IPS DF 4.7 (cell line): ENCODE data around the gene NKX3-2.

ENCODE experiments used
- DNase-seq: peaks from one replicate; pipeline ENCODE4 v3.0.0-alpha.2; 2013; ENCODE audit warnings: low spot score; ENCODE audit errors: extremely low read depth

Gene NKX3-2

DNA sequence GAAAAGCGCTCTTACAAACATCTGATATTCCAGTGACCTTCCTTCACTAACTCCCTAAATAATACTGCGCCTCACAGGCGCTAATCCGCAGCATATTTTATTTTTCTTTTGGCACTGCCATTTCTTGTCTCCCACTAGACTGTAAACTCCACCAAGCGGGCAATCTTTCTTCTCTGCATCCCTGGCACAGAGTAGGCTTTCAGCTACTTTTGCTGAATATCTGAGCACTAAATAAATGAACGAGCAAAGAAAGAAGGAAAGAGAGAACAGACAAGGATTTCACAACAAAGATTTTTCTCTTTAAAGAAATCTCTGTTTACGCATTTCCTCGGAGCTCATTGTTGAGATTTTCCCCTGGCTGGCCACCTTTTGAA, 12.7 kb downstream of the NKX3-2 start:
- no peak for DNase-seq

DNA sequence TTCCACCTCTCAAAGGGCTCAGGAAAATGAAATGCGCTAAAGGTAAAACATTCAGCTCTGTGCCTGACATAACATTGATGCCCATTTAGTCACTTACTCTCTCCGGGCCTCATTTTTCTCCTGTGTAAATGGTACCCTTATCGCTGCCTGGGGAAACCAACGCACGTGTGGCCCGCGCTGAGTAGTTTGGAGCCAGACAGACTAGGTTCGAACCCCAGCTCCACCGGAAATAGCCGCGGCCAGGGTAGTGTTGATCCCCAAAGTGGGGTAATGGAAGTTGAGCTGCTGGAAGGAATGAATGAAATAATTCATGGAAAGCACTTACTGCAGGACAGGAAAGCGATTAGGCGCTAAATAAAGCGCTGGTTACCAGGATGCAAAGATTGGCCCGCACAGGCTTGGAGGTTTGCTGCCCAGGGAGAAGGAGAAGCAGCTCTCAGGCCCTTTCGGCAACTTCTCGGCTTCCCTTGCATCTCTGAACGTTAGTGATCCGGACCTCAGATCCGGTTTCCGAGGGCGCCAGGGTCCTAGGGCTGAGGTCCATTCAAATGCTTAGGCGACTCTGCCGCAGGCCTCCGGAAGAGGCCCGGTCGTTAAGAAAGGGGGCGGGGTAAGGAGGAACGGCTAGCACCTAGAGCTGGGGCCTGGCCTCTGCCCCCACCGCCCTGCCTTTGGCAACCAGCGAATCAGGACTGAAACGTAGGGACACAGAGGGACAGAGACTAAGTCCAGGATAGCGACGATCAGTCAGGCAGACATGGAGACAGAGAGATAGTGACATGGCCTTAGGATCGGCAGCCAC, 13.3 kb downstream of the NKX3-2 start:
- no peak for DNase-seq

DNA sequence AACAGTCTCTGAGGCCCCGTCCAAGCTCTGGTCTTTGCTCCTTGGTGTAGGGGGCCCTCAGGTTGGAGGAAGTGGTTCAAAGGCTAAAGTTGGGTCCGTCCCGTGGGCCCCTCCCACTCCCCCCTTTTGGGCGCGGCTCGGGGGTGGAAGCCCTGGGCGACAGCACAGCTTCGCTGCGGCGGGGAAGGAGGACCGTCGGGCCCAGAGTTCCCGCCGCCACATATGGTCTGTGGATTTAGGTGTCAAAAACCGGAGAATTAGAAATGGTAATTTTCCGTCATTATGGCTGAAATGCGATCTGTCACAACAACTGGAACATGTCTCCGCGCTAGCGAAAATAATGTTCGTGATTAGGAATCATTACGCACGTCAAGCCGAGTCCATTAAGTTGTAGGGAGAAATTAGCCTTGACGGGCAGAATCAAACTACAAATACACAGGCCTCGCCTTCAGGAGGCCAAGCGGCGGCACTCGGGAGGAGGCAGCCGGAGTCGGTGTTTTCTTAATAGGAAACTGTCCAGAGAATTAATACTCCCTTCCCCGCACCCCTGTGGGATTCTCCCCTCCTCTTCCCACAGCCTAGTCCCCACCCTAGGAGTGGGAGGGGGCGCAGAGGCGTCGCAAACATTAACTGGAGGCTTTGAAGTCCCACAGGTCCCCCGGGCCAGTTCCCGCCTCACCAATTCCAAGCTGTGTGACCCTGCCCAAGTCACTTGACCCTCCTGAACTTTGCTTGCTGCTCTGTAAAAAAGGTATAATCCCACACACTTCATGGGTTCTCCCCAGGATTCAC, 15.0 kb downstream of the NKX3-2 start:
- DNase-seq: no peak

DNA sequence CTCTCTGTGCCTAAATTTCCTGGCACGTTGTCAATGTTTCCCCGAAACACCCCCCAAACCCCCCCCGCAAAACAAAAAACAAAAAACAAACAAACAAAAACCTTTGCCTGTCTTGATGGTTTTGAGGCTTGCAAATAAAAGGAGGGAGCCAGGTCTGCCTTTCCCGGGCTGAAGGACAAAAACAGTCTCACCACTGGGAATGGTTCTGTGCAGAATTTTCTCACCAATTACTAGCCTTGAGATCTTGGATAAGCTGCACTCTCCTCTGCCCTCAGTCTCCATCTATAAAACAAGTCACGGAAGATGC, 15.5 kb downstream of the NKX3-2 start:
- DNase-seq: no peak

DNA sequence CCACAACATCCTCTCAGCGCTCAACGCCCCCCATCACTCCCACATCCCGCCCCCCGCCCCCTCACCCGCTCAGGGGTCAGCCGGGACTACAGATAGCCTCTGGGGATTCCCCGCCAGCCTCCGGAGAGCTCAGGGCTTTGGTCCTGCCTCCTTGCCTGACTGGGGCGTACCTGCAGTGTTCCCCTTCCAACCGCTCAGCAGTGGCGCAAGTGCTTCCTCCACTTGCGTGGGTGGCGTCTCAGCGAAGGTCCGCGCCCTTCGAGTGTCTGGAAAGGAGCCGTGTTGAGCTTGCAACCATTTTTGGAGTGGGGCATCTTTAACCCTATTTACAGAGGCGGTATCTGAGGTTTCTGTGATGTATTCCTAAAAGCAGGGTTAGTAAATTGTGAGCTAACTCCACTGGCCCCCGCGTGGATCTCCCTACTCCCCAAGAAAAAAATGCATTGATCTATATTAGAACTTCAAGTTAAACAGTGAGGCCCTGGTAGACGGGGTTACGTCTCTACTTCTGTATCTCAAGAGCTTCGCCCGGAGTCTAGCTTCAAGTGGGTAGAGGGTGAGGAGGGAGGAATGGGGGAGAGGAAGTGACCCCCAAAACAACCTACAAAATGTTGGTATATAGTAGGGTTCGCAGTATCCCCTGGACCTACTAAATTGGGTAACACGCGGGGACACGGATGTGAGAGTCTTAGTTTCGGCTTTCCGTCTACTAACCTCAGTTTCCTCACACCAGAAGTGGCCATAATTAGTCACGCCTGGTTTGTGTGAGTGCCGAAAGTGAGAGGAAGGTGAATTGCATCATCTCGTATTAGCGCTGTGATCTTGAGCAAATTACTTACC, 16.1 kb downstream of the NKX3-2 start:
- no peak for DNase-seq

DNA sequence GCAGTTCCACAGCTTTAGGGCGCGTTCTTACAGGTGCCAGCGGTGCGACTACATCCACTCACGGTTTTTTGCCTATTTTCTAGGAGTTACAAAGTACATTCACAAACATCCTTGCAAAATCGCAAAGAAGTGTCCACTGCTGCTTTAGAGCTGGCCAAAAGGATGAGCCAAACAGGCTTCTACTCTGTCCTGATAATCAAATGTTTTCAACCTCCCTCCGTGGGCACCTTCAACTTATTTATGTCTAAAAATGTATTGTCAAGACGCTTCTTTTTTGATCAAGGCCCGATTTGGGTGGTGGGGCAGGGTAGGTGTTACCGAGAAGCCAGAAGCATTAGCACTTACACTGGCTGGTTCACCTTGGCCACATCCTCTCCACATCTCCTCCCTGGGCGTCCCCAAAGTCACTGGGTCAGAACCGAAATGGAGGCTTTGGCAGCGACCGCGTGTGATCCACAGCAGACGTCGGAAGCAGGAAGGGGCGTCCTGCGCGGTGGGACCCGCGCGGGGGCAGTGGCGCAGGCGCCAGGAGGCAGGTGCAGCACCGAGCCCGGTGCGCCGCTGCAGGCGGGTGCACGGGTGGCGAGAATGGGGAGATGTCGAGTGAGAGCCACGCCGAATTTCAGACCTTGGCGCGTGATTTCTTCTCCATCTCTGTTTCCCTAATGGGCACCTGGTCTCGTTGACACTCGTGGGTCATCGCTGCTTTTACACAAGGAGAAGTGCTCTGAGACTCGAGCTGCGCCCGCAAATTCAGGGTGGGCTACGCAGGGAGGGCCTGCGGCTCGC, 16.9 kb downstream of the NKX3-2 start:
- DNase-seq: no peak

DNA sequence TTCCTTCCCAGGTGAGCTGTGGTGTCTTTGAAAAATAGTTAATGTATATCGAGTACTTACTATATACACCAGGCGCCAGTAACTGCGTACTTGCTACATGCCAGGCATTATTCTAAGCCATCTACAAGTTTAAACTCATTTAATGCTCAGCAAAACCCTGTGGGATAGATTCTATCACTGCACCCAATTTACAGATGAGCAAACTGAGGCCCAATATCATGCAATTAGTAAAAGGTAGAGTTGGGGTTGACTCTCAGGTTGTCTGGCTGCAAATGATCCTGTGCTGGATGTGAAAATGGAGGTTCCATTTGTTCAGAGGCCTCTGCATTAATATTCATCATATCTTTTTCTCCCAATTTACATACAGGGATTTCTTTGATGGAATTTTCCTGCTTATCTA, 17.6 kb downstream of the NKX3-2 start:
- no peak for DNase-seq

DNA sequence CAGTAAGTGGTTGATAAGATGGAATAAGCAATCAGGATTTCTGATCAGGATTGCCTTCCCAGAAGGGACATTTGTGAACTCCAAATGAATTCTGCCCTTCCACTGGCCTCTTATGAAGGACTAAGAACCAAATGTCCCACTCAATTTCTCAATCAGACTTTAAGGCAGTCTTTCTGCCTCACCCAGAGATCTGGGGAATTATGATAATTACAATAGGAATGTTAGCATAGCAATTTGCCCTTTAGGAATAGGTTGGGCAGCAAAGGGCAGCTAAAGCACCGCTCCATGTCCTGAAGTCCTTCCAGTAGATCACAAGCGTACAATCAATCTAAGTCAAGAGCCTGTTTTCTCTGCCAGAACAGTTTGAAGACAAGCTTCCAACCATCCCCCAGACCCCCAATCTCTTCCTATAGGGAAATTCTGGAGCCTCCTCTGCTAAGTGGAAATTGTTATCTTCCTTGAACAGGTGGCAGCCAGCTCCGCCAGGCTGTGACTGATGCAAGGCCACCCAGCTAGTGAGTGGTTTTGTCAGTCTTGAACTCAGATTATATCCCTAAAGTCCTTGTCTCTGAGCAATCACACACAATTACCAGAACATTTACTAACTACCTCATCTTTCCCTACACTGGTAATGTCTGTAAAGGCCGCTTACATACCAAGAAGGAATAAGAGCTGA, 18.6 kb downstream of the NKX3-2 start:
- no peak for DNase-seq

DNA sequence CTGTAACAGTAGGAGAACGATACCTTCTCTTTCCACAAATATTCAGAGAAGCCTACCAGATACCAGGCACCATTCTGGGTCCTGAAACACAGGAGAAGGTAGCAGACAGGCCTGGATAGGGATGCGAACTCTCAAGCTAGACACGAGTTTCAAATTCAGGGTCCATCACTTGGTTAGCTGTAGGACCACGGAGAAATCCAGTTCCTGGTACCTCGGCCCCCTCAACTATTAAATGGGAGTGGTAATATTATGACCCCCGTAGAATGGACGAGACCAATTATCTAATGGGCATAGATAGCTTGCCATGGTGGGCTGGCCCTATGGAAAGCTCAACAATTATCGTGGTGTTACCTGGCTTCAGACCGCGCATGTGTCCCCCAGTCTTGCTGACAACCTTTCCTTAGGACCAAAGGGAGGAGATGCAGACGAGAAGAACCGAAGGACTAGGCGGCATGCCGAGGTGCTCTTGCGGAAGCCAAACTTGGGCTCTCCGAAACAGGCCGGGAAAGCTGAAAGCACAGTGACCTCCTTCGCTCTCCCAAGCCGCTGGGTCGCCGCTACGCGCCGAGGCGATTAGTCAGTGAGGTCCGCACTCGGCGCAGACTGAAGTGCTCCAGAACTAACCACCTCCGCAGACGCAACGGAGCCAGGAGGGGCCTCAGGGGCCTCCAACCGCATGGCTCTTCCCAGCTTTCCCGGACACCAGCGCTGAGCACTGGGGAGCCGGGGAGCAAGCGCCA, 19.6 kb downstream of the NKX3-2 start:
- no peak for DNase-seq

DNA sequence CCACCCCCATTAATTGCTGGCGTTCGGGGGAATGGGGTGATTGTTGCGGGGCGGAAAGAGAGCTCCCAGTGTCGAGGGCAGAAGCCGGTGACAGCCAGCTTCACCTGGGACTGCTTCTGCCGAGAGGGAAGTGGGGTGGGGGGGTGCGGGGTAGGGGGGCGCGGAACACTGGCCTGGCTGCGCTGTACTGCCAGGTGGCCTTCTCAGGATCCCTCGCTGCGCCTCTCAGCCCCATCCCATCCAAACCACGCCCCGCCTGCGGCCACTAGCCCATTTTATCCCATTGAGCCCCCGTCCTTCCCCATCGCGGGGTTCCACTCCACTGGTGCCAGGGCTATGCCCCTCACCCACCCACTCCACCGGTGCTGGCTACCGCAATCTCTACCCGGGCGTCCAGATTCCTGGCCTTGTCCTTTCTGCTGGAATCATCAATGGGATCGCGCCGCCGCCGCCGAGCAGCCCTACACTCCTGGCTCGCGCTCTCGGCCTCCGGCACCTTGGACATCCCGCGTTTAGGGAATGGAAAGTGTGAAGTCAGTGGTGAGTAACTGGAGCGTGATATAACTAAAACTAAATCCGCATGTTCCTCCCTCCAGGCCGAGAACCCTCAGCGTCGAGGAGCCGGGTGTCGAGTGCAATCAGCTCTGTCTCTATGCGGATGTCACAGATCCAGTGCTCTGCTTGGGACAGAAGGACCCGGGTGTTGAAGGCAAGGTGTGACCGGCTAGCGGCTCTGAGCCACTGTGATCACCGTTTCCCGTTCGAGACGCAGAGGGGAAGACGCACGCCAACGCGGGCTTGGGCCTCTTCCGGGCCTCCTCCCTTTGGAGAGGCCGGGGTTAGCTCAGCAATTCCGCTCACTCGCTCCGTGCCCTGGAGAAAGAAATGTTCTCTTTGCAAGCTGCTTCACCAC, 20.5 kb downstream of the NKX3-2 start:
- no peak for DNase-seq

DNA sequence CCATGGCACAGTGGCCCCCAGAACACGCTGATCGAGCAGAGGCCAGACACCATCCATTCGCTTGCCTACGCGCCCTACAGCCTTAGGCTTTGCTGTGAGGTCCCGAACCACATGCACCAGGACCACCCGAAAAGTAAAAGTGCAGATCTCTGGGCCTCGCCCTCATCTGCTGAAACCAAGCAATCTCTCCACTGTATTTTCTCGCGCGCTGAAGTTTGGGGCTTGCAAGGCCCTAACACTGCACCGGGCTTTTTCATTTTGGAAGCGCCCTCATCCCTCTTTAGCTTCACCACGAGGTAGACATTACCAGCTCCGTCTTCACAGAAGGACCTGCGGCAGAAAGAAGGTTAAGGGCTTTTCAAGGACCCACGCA, 21.2 kb downstream of the NKX3-2 start:
- no peak for DNase-seq

DNA sequence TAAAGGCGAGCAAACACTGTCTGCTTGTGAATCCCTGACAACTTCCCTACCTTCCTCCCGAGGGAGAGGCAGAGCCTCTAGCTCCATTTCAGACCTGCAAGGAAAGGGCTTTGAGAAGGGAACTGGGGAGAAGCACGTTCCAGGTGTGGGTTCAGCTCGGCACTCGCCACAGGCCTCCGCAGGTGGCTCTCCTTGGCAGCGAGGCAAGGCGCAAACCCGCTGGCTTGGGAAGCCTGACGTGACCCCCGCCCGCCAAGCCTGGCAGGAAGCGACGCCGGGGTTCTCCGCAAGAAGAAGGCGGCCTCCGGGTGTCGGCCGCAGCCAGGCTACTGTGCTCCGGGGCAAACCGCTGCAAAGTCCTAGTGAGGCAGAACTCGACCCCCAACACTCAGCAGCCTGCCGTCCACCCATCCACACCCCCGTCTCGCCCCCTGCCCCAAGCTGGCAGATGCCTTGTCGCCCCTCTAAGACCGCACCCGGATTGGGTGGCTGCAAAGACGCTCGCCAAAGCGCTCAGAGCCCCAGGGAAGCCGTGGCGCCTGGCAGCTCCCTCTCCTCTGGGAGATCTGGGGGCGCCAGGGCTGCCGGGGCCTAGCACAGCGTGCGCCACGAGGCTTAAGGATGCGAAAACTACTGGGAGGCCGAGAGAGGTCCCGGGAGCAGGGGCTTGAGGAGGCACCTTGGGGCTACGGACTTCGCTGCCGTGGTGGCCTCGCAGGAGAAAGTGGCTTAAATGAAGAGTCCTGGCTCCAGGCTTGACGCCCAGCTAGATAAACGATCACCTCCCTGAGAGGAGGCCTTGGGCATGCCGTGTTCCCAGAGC, 21.8 kb downstream of the NKX3-2 start:
- DNase-seq: no peak

DNA sequence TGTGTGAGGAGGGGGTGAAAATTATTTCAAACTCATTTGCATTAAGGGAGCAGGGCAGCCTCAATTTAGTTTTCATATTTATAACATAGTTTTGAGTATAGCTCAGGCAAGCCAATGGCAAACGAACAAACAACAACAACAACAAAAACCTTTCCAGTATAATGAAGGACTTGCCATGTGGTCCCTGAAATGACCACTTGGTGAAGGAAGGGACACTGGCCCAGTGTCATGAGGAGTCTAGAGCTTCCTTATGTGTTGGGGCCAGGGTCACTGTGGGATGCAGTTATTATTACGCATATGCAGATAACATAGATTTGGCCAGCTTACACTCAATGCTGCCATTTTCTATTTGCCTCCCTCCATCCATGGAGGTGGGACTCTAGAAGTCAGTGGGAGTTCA, 23.3 kb downstream of the NKX3-2 start:
- no peak for DNase-seq

DNA sequence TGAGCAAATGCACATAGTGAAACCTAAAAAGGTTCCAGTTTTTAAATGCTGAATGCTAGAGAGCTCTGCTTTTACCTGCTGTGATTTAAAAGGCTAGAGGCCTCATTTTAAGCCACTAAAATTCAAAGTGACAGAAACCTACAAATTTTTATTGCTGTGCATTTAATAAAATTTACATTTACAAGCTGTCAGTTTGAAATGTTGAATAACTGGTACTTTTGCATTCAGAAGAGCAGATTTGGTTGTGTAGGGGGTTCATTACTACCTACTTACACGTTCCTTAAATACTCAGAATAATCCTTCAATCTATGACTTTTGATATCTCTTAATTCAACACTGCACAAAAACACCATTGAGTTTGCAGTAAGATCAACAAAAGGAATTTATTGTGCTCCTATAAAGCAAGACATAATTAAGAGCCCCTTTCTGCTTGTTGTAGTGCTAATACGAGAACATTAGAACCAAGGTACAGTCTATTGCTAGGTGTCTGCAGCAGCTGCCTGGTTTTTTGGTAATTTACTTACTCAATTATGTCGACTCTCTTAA, 27.9 kb downstream of the NKX3-2 start:
- DNase-seq: no peak

DNA sequence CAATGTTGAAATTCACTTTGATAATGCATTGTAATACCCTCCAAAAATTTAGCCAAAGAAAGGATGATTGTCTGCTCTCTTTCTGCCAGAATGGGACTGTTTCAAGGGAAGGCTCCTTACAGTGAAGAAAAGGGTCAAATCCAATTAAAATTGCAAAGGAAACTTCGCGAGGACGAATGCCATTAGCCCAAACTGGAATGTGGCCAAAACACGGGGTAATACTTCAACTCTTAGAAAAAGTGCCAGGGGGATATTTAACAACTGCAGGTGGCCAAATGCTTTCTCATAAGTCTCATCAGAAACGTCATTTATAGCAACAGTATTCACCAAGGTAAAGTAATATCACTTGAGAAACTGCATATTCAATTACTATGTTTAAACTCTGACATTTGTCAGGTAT, 29.0 kb downstream of the NKX3-2 start:
- DNase-seq: no peak

DNA sequence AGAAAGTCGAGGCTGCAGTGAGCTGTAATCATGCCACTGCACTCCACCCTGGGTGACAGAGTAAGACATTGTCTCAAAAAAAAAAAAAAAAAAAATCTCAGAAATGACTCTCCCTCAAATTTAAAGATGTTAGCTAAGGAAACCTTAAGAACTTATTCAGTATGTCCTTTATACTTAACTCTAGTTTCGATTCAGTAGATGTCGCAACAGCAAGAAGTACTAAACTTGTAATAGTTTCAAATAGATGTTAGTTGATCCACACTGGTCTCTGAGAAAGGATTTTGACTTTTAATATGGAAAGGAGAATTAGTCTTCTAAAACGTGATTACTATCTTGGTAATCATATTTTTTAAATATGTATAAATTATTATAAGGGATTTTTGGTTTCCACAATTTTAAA, 29.6 kb downstream of the NKX3-2 start:
- no peak for DNase-seq

DNA sequence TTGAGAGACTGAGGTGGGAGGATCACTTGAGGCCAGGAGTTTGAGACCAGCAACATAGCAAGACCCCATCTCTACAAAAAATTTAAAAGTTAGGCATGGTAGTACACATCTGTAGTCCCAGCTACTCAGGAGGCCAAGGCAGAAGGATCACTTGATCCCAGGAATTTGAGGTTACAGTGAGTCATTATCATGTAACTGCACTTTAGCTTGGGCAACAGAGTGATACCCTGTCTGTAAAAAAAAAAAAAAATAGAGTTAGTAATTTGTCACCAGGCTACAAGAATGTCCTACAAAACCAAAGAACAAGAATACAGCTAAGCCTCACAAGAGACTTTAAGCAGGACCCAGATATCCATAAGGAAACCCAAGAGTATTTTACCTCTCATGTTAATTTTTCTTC, 33.2 kb downstream of the NKX3-2 start:
- no peak for DNase-seq

DNA sequence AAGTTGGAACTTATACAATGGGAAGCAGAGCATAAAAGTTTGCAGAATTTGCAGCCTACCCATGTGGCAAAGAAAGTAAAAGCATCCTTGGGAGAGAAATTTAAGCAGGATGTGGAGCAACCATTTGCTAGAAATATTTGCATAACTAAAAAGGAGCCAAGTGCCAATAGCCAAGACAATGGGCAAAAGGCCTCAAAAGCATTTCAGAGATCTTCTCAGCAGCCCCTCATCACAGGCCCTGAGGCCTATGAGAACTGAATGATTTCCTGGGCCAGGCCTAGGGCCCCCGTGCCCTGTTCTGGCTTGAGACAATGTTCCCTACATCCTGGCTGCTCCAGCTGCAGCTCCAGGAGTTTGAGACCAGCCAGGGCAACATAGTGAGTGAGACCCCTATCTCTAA, 34.9 kb downstream of the NKX3-2 start:
- no peak for DNase-seq
